ENCODE data around the gene AKNAD1. TPM values are rescaled to one million over a fixed set of nuclear protein-coding genes. Genes with fewer than 3 reads are reported as not detected.

The AKNAD1 gene
- total and polyA plus RNA-seq, 10 of the 15 experiments (the other 5 are each of a cell fraction or from before 2014, with no cell fraction given) = 0.05 to 0.13 (median 0.10) TPM; not detected in 7

GRCh38 chr1:108845991-108846390 is 10.9 kb downstream of the AKNAD1 start:
- no peak for ATAC-seq
- TF ChIP-seq KLF5 (IDR thresholded peaks at IDR 0.05; ENCODE audit: partially characterized antibody) = no peak
- TF ChIP-seq MTA3 (IDR thresholded peaks at IDR 0.05; ENCODE audit: borderline replicate concordance, low read length) = no peak
- TF ChIP-seq, protein P1, sequence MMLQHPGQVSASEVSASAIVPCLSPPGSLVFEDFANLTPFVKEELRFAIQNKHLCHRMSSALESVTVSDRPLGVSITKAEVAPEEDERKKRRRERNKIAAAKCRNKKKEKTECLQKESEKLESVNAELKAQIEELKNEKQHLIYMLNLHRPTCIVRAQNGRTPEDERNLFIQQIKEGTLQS (IDR thresholded peaks at IDR 0.05; ENCODE audit: borderline replicate concordance, extremely low read depth, low read depth, low read length) = no peak
- no peak for TF ChIP-seq DPF2 (IDR thresholded peaks at IDR 0.05)
- TF ChIP-seq EZH2 (IDR thresholded peaks at IDR 0.05; ENCODE audit: borderline replicate concordance, control insufficient read depth, low read depth, low read length) = no peak
- TF ChIP-seq ZBTB4 (CRISPR knock-in tag; IDR thresholded peaks at IDR 0.05) = no peak
- TF ChIP-seq ETV6 (conservative IDR thresholded peaks at IDR 0.05 in 1 of 2, IDR thresholded peaks at IDR 0.05 in 1 of 2; ENCODE audit: borderline replicate concordance in 1 of 2, low read depth in 1 of 2) = no peak
- TF ChIP-seq, protein P2, sequence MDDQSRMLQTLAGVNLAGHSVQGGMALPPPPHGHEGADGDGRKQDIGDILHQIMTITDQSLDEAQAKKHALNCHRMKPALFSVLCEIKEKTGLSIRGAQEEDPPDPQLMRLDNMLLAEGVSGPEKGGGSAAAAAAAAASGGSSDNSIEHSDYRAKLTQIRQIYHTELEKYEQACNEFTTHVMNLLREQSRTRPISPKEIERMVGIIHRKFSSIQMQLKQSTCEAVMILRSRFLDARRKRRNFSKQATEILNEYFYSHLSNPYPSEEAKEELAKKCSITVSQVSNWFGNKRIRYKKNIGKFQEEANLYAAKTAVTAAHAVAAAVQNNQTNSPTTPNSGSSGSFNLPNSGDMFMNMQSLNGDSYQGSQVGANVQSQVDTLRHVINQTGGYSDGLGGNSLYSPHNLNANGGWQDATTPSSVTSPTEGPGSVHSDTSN (IDR thresholded peaks at IDR 0.05; ENCODE audit: insufficient replicate concordance, low read depth, low read length) = no peak
- no peak for TF ChIP-seq NFYA (IDR thresholded peaks at IDR 0.05; ENCODE audit: borderline replicate concordance, low read depth, low read length)
- TF ChIP-seq SIX5 (IDR thresholded peaks at IDR 0.05; ENCODE audit: low read depth, low read length, severe bottlenecking) = no peak
- no peak for TF ChIP-seq IRF3 (IDR thresholded peaks at IDR 0.05)
- TF ChIP-seq CREM (IDR thresholded peaks at IDR 0.05; ENCODE audit: low read depth) = no peak
- TF ChIP-seq, protein P3, sequence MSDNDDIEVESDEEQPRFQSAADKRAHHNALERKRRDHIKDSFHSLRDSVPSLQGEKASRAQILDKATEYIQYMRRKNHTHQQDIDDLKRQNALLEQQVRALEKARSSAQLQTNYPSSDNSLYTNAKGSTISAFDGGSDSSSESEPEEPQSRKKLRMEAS (IDR thresholded peaks at IDR 0.05; ENCODE audit: low read depth, low read length) = no peak
- no peak for TF ChIP-seq SREBF2 (IDR thresholded peaks at IDR 0.05; ENCODE audit: low read length)
- TF ChIP-seq KDM1A (IDR thresholded peaks at IDR 0.05; ENCODE audit: borderline replicate concordance) = no peak
- Histone ChIP-seq H3K36me3 (ENCODE audit: control insufficient read depth in 2 of 2, insufficient read depth in 2 of 2, low read length in 1 of 2) (no peaks in the 10 kb centered on the region), H4K20me1 (ENCODE audit: control insufficient read depth, insufficient read depth) (no peaks in the 10 kb centered on the region), H2AFZ (ENCODE audit: control insufficient read depth, low read depth, low read length) (no peak overlapping the region), H3K9ac (ENCODE audit: control insufficient read depth, insufficient read depth, low read length) (no peak overlapping the region), H3K4me3 (no peak overlapping the region), H3K4me1 (ENCODE audit: control insufficient read depth, insufficient read depth, low read length) (no peaks in the 10 kb centered on the region), H3K9me3 (replicated peaks; ENCODE audit: control insufficient read depth, insufficient read depth, low read length) (no peaks in the 10 kb centered on the region), H3K4me2 (ENCODE audit: control insufficient read depth, insufficient read depth) (no peak overlapping the region), H3K27ac (ENCODE audit: control insufficient read depth, insufficient read depth) (no peak overlapping the region), H3K27me3 (replicated peaks in 1 of 2; ENCODE audit: control insufficient read depth in 2 of 2, insufficient read depth in 2 of 2, low read length in 1 of 2) (no peaks in the 10 kb centered on the region; a peak in 1 of 4 replicates), H3K79me2 (ENCODE audit: control insufficient read depth, insufficient read depth, low read length) (no peaks in the 10 kb centered on the region)
- POLR2A ChIA-PET = no interaction called here
- CTCF ChIA-PET = interaction anchor here (1.1 to 1.3 kb wide), 2 partner anchors 15 to 18 kb away, joined by 3 to 4 read pairs; no protein-coding TSS in a partner anchor
- FAIRE-seq = no peak
- SMC1A ChIA-PET (ENCODE audit: uncharacterized antibody, unreplicated experiment) = interaction anchor here (0.9 kb wide), 1 partner anchor 17 kb away, joined by 3 read pairs; no protein-coding TSS in a partner anchor
- no TSS peak for BruUV-seq (replicated peaks)
- intact Hi-C loops (cut with micrococcal nuclease; ENCODE audit: unreplicated experiment) = no loop called here
- 62% methylated on average over 6 of the region's 6 CpGs for WGBS (ENCODE audit: insufficient coverage, insufficient replicate concordance, low lambda C conversion rate, missing lambda C conversion rate)
- RAD21 ChIA-PET (ENCODE audit: unreplicated experiment) = interaction anchor here (1.0 to 1.5 kb wide), 2 partner anchors 17 to 52 kb away, joined by 3 to 4 read pairs; no protein-coding TSS in a partner anchor
- DNase-seq (ENCODE audit: low read depth, low spot score) = no peak
- in situ Hi-C loops (cut with MboI) = no loop called here

Measured in GM12878 (cell line).